DND-41 (cell line): ENCODE measurements around the gene HES2.

Source experiments
- ATAC-seq: fragments of 200-7000 bp; cut with Tn5 transposase; 3 replicates; pipeline ENCODE4 v1.9.1; 2021; ENCODE audit warnings: low read depth; ENCODE audit not compliant: insufficient read depth
- DNase-seq: peaks from one replicate; pipeline ENCODE4 v3.0.0-alpha.2; 2020
- H2AFZ ChIP-seq: 2 replicates; pipeline ENCODE4 v1.6.0; 2012; ENCODE audit warnings: low read depth, low read length
- H3K27ac ChIP-seq: 2 replicates; pipeline ENCODE4 v1.5.1; 2012; ENCODE audit warnings: low read length, inconsistent platforms
- H3K27me3 ChIP-seq: fragments of 200-600 bp; sonication (generic); 2 replicates; pipeline ENCODE4 v1.6.0; 2012; ENCODE audit warnings: low read length, mild to moderate bottlenecking, inconsistent platforms; ENCODE audit not compliant: insufficient read depth, poor library complexity
- H3K36me3 ChIP-seq: 2 replicates; pipeline ENCODE4 v1.5.1; 2012; ENCODE audit warnings: low read length, inconsistent platforms; ENCODE audit not compliant: insufficient read depth
- H3K4me1 ChIP-seq: 2 replicates; pipeline ENCODE4 v1.5.1; 2012; ENCODE audit warnings: mild to moderate bottlenecking, low read length; ENCODE audit not compliant: insufficient read depth
- H3K4me2 ChIP-seq: 2 replicates; pipeline ENCODE4 v1.6.0; 2012; ENCODE audit warnings: mild to moderate bottlenecking, moderate library complexity, low read length, inconsistent platforms; ENCODE audit not compliant: insufficient read depth
- H3K4me3 ChIP-seq, 2 experiments: fragments of 200-600 bp in 1 of 2; shearing (Covaris generic) in 1 of 2; 2 replicates each; pipeline ENCODE4 v1.5.1; 2012 to 2016; ENCODE audit warnings: inconsistent platforms in 2 of 2, low read length in 2 of 2, mild to moderate bottlenecking in 2 of 2, low read depth in 1 of 2, moderate library complexity in 1 of 2
- H3K79me2 ChIP-seq: 2 replicates; pipeline ENCODE4 v1.6.0; 2012; ENCODE audit warnings: low read length, inconsistent platforms; ENCODE audit not compliant: insufficient read depth
- H3K9ac ChIP-seq: 2 replicates; pipeline ENCODE4 v1.6.0; 2012; ENCODE audit warnings: low read depth, mild to moderate bottlenecking, inconsistent platforms, low read length, moderate library complexity
- H3K9me3 ChIP-seq: 2 replicates; pipeline ENCODE4 v1.5.1; 2012; ENCODE audit warnings: low read length, moderate library complexity, mild to moderate bottlenecking, inconsistent platforms; ENCODE audit not compliant: insufficient read depth, severe bottlenecking
- H4K20me1 ChIP-seq: 2 replicates; pipeline ENCODE4 v1.6.0; 2012; ENCODE audit warnings: low read length; ENCODE audit not compliant: insufficient read depth
- EZH2 ChIP-seq: IDR thresholded peaks from 3 replicates; pipeline ENCODE4 v1.6.1; 2012; ENCODE audit warnings: borderline replicate concordance, low read depth, mild to moderate bottlenecking, moderate library complexity, low read length, inconsistent platforms; ENCODE audit not compliant: severe bottlenecking
- TF ChIP-seq, protein P1 (sequence below): IDR thresholded peaks from 2 replicates; pipeline ENCODE4 v1.5.1; 2012; ENCODE audit warnings: borderline replicate concordance, low read length, moderate library complexity, mild to moderate bottlenecking; ENCODE audit not compliant: poor library complexity, severe bottlenecking; ENCODE audit errors: extremely low read depth

HES2 gene

DNA sequence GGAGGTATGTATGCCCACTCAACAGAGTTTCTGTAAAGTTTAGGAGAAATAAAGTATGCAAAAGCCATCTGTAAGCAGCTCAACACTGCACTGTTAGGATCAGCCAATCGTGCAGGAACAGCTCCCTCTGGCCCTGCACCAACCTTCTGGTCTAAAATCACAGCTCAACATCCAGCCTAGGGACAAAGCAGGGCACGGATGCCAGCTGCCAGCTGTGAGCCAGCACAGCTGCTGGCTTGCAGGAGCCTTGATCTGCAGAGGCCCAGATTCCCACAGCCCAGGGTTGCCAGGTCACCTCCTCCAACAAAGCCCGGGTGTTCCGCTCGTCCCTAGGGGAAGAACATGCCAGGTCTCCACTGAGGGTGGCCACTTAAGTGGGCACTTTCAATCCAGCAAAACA lies 34.8 kb downstream of the HES2 start:
- TF ChIP-seq EZH2: no peak
- TF ChIP-seq, protein P1, sequence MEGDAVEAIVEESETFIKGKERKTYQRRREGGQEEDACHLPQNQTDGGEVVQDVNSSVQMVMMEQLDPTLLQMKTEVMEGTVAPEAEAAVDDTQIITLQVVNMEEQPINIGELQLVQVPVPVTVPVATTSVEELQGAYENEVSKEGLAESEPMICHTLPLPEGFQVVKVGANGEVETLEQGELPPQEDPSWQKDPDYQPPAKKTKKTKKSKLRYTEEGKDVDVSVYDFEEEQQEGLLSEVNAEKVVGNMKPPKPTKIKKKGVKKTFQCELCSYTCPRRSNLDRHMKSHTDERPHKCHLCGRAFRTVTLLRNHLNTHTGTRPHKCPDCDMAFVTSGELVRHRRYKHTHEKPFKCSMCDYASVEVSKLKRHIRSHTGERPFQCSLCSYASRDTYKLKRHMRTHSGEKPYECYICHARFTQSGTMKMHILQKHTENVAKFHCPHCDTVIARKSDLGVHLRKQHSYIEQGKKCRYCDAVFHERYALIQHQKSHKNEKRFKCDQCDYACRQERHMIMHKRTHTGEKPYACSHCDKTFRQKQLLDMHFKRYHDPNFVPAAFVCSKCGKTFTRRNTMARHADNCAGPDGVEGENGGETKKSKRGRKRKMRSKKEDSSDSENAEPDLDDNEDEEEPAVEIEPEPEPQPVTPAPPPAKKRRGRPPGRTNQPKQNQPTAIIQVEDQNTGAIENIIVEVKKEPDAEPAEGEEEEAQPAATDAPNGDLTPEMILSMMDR: no peak
- no peak overlapping the region for H2AFZ ChIP-seq
- peaks cover 52% of the 10 kb centered on the region for H4K20me1 ChIP-seq
- no peak overlapping the region for H3K4me2 ChIP-seq
- no peak for DNase-seq
- no peaks in the 10 kb centered on the region for H3K27me3 ChIP-seq
- H3K79me2 ChIP-seq: peaks cover 92% of the 10 kb centered on the region
- H3K9ac ChIP-seq: no peak overlapping the region
- no peak for ATAC-seq
- no peaks in the 10 kb centered on the region for H3K9me3 ChIP-seq
- no peak overlapping the region for H3K27ac ChIP-seq
- peaks cover 4% of the 10 kb centered on the region for H3K4me1 ChIP-seq
- H3K36me3 ChIP-seq: peaks cover 20% of the 10 kb centered on the region
- no peak overlapping the region for H3K4me3 ChIP-seq

DNA sequence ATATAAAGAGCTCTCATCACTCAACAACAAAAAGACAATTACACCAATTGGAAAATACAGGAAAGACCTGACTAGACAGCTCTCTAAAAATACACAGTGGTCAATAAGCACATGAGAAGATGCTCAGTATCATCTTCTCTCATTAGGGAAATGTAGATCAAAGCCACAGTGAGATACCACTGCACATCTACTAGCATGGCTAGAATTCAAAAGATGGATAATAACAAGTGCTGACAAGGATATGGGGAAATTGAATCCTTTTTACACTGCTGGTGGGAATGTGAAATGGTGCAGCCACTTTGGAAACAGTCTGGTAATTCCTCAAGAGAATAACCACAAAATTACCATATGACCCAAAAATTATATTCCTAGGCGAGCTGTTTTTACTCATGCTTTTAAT lies 35.6 kb downstream of the HES2 start:
- H3K4me1 ChIP-seq: no peaks in the 10 kb centered on the region
- H3K4me2 ChIP-seq: no peak overlapping the region
- ATAC-seq (no peak), DNase-seq (no peak)
- H3K4me3 ChIP-seq: no peak overlapping the region
- peaks cover 51% of the 10 kb centered on the region for H4K20me1 ChIP-seq
- H2AFZ ChIP-seq: no peak overlapping the region
- no peak overlapping the region for H3K9ac ChIP-seq
- TF ChIP-seq, protein P1: no peak
- TF ChIP-seq EZH2: no peak
- H3K79me2 ChIP-seq: peaks cover 92% of the 10 kb centered on the region
- peaks cover 17% of the 10 kb centered on the region; the same call in 1 of the 2 replicates for H3K36me3 ChIP-seq
- no peak overlapping the region for H3K27ac ChIP-seq
- no peaks in the 10 kb centered on the region for H3K27me3 ChIP-seq
- H3K9me3 ChIP-seq: no peaks in the 10 kb centered on the region

DNA sequence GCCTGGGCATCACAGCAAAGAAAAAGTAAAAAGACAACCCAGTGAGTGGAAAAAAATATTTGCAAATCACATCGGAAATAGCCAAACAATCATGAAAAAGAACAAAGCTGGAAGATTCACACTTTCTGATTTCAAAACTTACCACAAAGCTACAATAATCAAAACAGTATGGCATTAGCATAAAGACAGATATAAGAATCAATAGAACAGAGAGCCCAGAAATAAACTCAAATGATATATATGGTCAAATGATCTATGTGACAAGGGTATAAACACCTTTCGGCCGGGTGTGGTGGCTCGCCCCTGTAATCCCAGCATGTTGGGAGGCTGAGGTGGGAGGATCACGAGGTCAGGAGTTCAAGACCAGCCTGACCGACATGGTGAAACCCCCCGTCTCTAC lies 39.7 kb downstream of the HES2 start:
- Histone ChIP-seq H3K79me2 (peaks cover 89% of the 10 kb centered on the region), H3K4me2 (no peak overlapping the region), H3K9me3 (no peaks in the 10 kb centered on the region), H3K4me3 (no peak overlapping the region), H3K27ac (no peak overlapping the region), H3K27me3 (no peaks in the 10 kb centered on the region), H3K9ac (no peak overlapping the region), H3K4me1 (no peaks in the 10 kb centered on the region), H2AFZ (no peak overlapping the region), H3K36me3 (peaks cover 5% of the 10 kb centered on the region; the same call in 1 of the 2 replicates), H4K20me1 (peaks cover 50% of the 10 kb centered on the region)
- no peak for ATAC-seq
- TF ChIP-seq, protein P1: no peak
- no peak for TF ChIP-seq EZH2
- no peak for DNase-seq
